Natural killer cell (primary cell): Measurements from ENCODE around the gene RFC3. TPM values are rescaled to one million over a fixed set of nuclear protein-coding genes. Genes with fewer than 3 reads are reported as not detected.

ENCODE experiments used
- ATAC-seq, 3 donors: fragments of 150-1000 bp in 2 of 3; fragments of 200-7000 bp in 1 of 3; cut with Tn5 transposase; 1 replicate in 1 of 3; 2 replicates in 2 of 3; pipeline ENCODE4 v1.10.0; 2021; ENCODE audit warnings: mild to moderate bottlenecking in 2 of 3, moderate library complexity in 2 of 3
- DNase-seq, 2 donors: peaks; one replicate each; pipeline versions ENCODE4 v3.0.0 to v3.0.0-alpha.2; 2013 to 2021; ENCODE audit warnings: mixed read lengths in 1 of 2
- H3K27ac ChIP-seq: one replicate; pipeline ENCODE4 v1.5.1; 2013; ENCODE audit warnings: mild to moderate bottlenecking, low read length
- H3K27me3 ChIP-seq: one replicate; pipeline ENCODE4 v1.6.1; 2013; ENCODE audit warnings: low read length; ENCODE audit not compliant: control insufficient read depth, insufficient read depth
- H3K36me3 ChIP-seq: one replicate; pipeline ENCODE4 v1.6.1; 2013; ENCODE audit warnings: low read length; ENCODE audit not compliant: control insufficient read depth, insufficient read depth
- H3K4me1 ChIP-seq: one replicate; pipeline ENCODE4 v1.6.1; 2013; ENCODE audit warnings: low read length; ENCODE audit not compliant: control insufficient read depth, insufficient read depth
- H3K4me3 ChIP-seq: one replicate; pipeline ENCODE4 v1.5.1; 2013; ENCODE audit warnings: low read length
- H3K9me3 ChIP-seq: one replicate; pipeline ENCODE4 v1.6.1; 2013; ENCODE audit warnings: low read length; ENCODE audit not compliant: control insufficient read depth, insufficient read depth
- H3K27ac Mint-ChIP-seq, 2 donors: one replicate each; pipeline ENCODE4 v1.8.0; 2022; ENCODE audit warnings: mild to moderate bottlenecking in 2 of 2, mixed read lengths in 2 of 2, moderate library complexity in 1 of 2
- H3K27me3 Mint-ChIP-seq, 2 donors: one replicate each; pipeline ENCODE4 v1.8.0; 2022; ENCODE audit warnings: low read depth in 2 of 2, mixed read lengths in 2 of 2
- H3K36me3 Mint-ChIP-seq: one replicate; pipeline ENCODE4 v1.8.0; 2022; ENCODE audit warnings: mixed read lengths
- H3K4me1 Mint-ChIP-seq, 2 donors: one replicate each; pipeline ENCODE4 v1.8.0; 2022; ENCODE audit warnings: mixed read lengths in 2 of 2
- H3K4me3 Mint-ChIP-seq: one replicate; pipeline ENCODE4 v1.8.0; 2022; ENCODE audit warnings: mild to moderate bottlenecking, moderate library complexity, mixed read lengths
- H3K9me3 Mint-ChIP-seq, 2 donors: one replicate each; pipeline ENCODE4 v1.8.0; 2022; ENCODE audit warnings: mixed read lengths in 2 of 2
- WGBS: methylation state at CpG from one replicate; pipeline ENCODE4 v1.1.7; 2013; ENCODE audit warnings: missing lambda C conversion rate; ENCODE audit not compliant: insufficient coverage; 5-methylcytosine and 5-hydroxymethylcytosine counted together
- intact Hi-C: fragments of 100-400 bp; cut with micrococcal nuclease; formaldehyde crosslinking; loops from one replicate; pipeline ENCODE4 v1.14.2; 2022
- total RNA-seq, 4 donors: library from RNA; stranded (reverse); fragments of 120-200 nt in 1 of 4; gene quantifications; one replicate each; pipeline versions ENCODE4 v1.2.3 to v1.2.4, GENCODE V29; 2013 to 2022
- TF ChIP-seq, protein P1 (sequence below): fragments of 200-600 bp; IDR thresholded peaks from one replicate; pipeline ENCODE4 v1.8.0; 2022; ENCODE audit warnings: antibody characterized with exemption

Gene RFC3
- total RNA-seq, 3 donors from 2014 or later (not counting 1 experiment from before 2014, with no cell fraction given), result 5.5 to 7.0 (median 6.8) TPM

DNA sequence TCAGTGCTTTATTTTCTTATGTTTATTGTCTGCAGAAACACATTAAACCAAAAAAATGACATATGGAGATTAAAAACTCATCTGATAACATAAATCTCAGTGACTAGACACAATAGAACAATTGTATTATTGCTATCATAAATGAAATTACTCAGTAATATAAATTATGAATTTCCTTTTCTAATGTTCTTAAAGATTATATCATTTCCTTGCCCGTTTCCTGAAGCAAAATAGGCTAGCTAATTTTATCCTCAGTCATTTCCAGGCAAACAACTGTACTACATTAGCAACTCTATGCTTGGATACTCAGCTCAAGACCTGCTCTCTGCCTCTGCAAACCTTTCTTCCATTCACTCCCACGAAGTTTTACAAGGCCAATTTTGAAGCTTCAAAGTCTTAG lies 61.2 kb downstream of the RFC3 start:
- Histone ChIP-seq H3K4me1 (no peaks in the 10 kb centered on the region), H3K9me3 (no peaks in the 10 kb centered on the region), H3K36me3 (no peaks in the 10 kb centered on the region), H3K27ac (no peak overlapping the region), H3K4me3 (no peak overlapping the region), H3K27me3 (no peaks in the 10 kb centered on the region)
- intact Hi-C loops, result no loop called here
- Mint-ChIP-seq H3K4me3 (no peak overlapping the region), H3K36me3 (no peaks in the 10 kb centered on the region), H3K27me3 (no peaks in the 10 kb centered on the region), H3K4me1 (no peaks in the 10 kb centered on the region), H3K9me3 (peaks cover 5 to 10% of the 10 kb centered on the region in 2 donors), H3K27ac (no peak overlapping the region)
- ATAC-seq (no peak), DNase-seq (no peak)
- 37% methylated on average over 2 of the region's 2 CpGs for WGBS
- TF ChIP-seq, protein P1, sequence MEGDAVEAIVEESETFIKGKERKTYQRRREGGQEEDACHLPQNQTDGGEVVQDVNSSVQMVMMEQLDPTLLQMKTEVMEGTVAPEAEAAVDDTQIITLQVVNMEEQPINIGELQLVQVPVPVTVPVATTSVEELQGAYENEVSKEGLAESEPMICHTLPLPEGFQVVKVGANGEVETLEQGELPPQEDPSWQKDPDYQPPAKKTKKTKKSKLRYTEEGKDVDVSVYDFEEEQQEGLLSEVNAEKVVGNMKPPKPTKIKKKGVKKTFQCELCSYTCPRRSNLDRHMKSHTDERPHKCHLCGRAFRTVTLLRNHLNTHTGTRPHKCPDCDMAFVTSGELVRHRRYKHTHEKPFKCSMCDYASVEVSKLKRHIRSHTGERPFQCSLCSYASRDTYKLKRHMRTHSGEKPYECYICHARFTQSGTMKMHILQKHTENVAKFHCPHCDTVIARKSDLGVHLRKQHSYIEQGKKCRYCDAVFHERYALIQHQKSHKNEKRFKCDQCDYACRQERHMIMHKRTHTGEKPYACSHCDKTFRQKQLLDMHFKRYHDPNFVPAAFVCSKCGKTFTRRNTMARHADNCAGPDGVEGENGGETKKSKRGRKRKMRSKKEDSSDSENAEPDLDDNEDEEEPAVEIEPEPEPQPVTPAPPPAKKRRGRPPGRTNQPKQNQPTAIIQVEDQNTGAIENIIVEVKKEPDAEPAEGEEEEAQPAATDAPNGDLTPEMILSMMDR, result no peak

DNA sequence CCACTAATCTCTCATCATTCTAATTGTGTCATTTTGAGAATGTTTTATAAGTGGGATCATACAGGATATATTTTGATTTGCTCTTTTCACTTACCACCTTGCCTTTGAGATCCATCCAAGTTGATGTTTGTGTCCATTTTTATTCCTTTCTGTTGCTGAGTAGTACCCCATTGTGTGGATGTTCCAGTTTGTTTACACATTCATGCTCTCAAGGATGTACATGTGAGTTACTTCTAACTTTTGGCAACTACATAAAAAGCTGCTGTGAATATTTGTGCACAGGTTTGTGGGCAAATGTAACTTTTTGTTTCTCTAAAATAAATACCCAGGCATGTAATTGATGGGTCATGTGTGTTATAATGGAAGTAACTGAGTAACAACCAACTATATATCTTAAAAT lies 64.9 kb downstream of the RFC3 start:
- Histone ChIP-seq H3K27me3 (no peaks in the 10 kb centered on the region), H3K9me3 (no peaks in the 10 kb centered on the region), H3K4me1 (no peaks in the 10 kb centered on the region), H3K27ac (no peak overlapping the region), H3K4me3 (no peak overlapping the region), H3K36me3 (no peaks in the 10 kb centered on the region)
- Mint-ChIP-seq H3K27me3 (no peaks in the 10 kb centered on the region), H3K27ac (no peak overlapping the region), H3K9me3 (peaks cover 5 to 10% of the 10 kb centered on the region in 2 donors), H3K4me3 (no peak overlapping the region), H3K36me3 (no peaks in the 10 kb centered on the region), H3K4me1 (no peaks in the 10 kb centered on the region)
- ATAC-seq, result no peak
- TF ChIP-seq, protein P1, result no peak
- intact Hi-C loops, result no loop called here
- DNase-seq, result no peak

DNA sequence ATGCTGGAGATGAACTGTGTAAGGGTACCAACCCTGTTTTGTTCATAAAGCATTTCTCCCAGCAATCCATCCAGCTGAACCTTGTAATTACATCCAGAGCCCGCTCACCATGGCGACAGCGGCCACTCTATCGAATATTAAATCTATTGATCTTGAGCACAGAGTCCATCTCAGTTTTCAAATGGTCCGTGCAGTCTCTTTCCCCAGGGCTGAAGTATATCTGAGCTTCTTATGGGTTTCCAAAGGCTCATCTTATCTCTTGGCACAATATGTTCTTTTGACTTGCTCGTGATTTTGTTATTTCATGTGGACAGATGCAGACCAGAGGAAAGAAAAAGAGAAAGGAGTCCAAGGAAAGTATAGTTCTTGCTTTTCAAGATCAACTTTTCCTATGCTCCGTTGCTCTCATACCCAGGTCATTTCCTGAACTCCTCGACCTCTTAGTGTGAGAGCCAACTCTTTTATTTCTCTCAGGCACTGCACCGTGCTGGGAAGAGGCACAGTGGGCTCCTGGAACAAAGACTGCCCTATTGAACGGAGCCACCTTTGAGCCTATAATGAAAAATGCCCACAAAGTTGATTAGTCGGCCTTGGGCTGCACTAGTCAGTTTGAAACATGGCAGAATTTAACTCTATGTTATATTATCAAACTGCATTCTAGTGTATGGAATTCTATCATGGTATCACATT lies 66.7 kb downstream of the RFC3 start:
- Mint-ChIP-seq H3K4me3 (no peak overlapping the region), H3K36me3 (no peaks in the 10 kb centered on the region), H3K9me3 (peaks cover 5 to 8% of the 10 kb centered on the region in 2 donors), H3K4me1 (no peaks in the 10 kb centered on the region), H3K27ac (no peak overlapping the region), H3K27me3 (no peaks in the 10 kb centered on the region)
- Histone ChIP-seq H3K4me3 (no peak overlapping the region), H3K27ac (no peak overlapping the region), H3K36me3 (no peaks in the 10 kb centered on the region), H3K4me1 (no peaks in the 10 kb centered on the region), H3K27me3 (no peaks in the 10 kb centered on the region), H3K9me3 (no peaks in the 10 kb centered on the region)
- intact Hi-C loops, result no loop called here
- 94% methylated on average over 11 of the region's 11 CpGs for WGBS
- DNase-seq, result no peak
- ATAC-seq, result no peak
- TF ChIP-seq, protein P1, result no peak
